Ovary (tissue), 9 donors: ENCODE measurements around the gene CCNDBP1. TPM values are rescaled to one million over a fixed set of nuclear protein-coding genes. Genes with fewer than 3 reads are reported as not detected.

Source experiments
- DNase-seq, 5 donors: peaks; one replicate each; pipeline ENCODE4 v3.0.0-alpha.2; 2019 to 2020
- H3K27ac ChIP-seq, 2 donors: fragments of 200-600 bp; one replicate each; pipeline versions ENCODE4 v1.5.1 to v1.8.0; 2019 to 2022
- H3K27me3 ChIP-seq: fragments of 200-600 bp; one replicate; pipeline ENCODE4 v1.8.0; 2022
- H3K36me3 ChIP-seq: fragments of 200-600 bp; sonication (generic); one replicate; pipeline ENCODE4 v1.5.1; 2019
- H3K4me1 ChIP-seq: one replicate; pipeline ENCODE4 v1.8.1; 2013; ENCODE audit warnings: mild to moderate bottlenecking, moderate library complexity; ENCODE audit not compliant: insufficient read depth
- H3K4me3 ChIP-seq: fragments of 200-600 bp; sonication (generic); one replicate; pipeline ENCODE4 v1.5.1; 2017
- H3K9me3 ChIP-seq, 2 donors: fragments of 200-600 bp in 1 of 2; sonication (generic) in 1 of 2; one replicate each; pipeline versions ENCODE4 v1.5.1 to v1.8.1; 2013 to 2019; ENCODE audit warnings: mild to moderate bottlenecking in 1 of 2, moderate library complexity in 1 of 2
- EP300 ChIP-seq: sonication (generic); formaldehyde crosslinking; IDR thresholded peaks from one replicate; pipeline ENCODE4 v1.6.1; 2017; ENCODE audit warnings: antibody characterized with exemption
- POLR2A ChIP-seq: fragments of 450-650 bp; IDR thresholded peaks from one replicate; pipeline ENCODE4 v1.6.1; 2017; ENCODE audit warnings: antibody characterized with exemption, mild to moderate bottlenecking, moderate library complexity
- WGBS, 3 donors: extraction: QIAGEN DNeasy Blood & Tissue Kit in 1 of 3; methylation state at CpG; one replicate each; pipeline versions ENCODE4 v1.1.5 to v1.1.7; 2013 to 2017; 5-methylcytosine and 5-hydroxymethylcytosine counted together
- intact Hi-C, 4 donors: fragments of 100-400 bp; cut with DNase I; formaldehyde crosslinking; loops; one replicate each; pipeline versions ENCODE4 v1.11.0 to v1.15.1; 2022 to 2023
- polyA plus RNA-seq, 2 donors: library from polyadenylated mRNA; stranded (reverse); fragments of 200-250 nt in 1 of 2; fragments of 350-450 nt in 1 of 2; fragmentation: Illumina TruSeq in 1 of 2; extraction: RNeasy Lipid Tissue Mini Kit (QIAGEN cat#74804) in 1 of 2; gene quantifications; one replicate each; pipeline ENCODE4 v1.2.3, GENCODE V29; 2013 to 2014
- total RNA-seq, 7 donors: library from RNA; depleted of rRNA in 2 of 7; stranded (reverse); fragments of >200 nt in 2 of 7; fragmentation: NEBNext Ultra II Directional in 3 of 7; extraction: Animal tissue kit (Norgen Biotek cat#: 25700) in 3 of 7; gene quantifications; one replicate each; pipeline versions ENCODE4 v1.1.0 to v1.2.4, GENCODE V29; 2016 to 2023
- TF ChIP-seq, protein P1 (sequence below), 3 donors: fragments of 450-650 bp in 2 of 3; fragments of 200-600 bp in 1 of 3; IDR thresholded peaks; one replicate each; pipeline versions ENCODE4 v1.5.1 to v1.8.0; 2016 to 2022; ENCODE audit warnings: antibody characterized with exemption in 3 of 3, mild to moderate bottlenecking in 1 of 3
- donor health status: DM: no; HTN: no; CAD: no; lungs with moderate emphysema.
- donor health status: DM: no; HTN: no; CAD: no.
- donor health status: Bipolar disorder and iron deficiency.
- donor health status: DM: yes; HTN: yes; CAD: no.
- donor health status: DM: no; HTN: no; CAD: no.
- donor health status: DM: yes; HTN: yes; CAD: no.

The CCNDBP1 gene
- total and polyA plus RNA-seq, 9 donors: 25.2 to 69.7 (median 33.7) TPM

DNA sequence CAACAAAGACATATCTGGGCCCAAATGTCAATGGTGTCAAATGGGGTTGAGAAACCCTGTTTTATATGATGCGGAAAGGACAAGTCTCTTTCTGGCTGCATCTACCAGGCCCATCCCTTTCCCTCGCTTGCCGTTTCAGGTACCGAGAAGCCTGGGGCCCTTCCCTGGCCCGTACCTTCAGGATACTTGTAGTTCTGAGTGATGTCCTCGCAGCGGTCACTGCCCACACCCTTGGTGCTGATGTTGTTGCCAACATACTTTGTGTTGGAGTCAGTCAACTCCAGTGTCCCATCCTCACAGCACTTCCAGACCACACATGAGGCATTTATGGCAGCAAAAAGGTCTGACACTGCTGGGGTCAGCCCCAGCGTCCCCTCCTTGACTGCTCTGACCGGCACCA is 21.8 kb downstream of the CCNDBP1 start:
- Histone ChIP-seq H3K27me3 (no peaks in the 10 kb centered on the region), H3K4me3 (no peak overlapping the region), H3K36me3 (no peaks in the 10 kb centered on the region), H3K4me1 (no peaks in the 10 kb centered on the region), H3K9me3 (no peaks in the 10 kb centered on the region), H3K27ac (no peak overlapping the region)
- intact Hi-C loops: no loop called here
- WGBS, 3 donors: 86 to 92% (median 87%) methylated on average over 9 of the region's 9 CpGs
- TF ChIP-seq, protein P1, sequence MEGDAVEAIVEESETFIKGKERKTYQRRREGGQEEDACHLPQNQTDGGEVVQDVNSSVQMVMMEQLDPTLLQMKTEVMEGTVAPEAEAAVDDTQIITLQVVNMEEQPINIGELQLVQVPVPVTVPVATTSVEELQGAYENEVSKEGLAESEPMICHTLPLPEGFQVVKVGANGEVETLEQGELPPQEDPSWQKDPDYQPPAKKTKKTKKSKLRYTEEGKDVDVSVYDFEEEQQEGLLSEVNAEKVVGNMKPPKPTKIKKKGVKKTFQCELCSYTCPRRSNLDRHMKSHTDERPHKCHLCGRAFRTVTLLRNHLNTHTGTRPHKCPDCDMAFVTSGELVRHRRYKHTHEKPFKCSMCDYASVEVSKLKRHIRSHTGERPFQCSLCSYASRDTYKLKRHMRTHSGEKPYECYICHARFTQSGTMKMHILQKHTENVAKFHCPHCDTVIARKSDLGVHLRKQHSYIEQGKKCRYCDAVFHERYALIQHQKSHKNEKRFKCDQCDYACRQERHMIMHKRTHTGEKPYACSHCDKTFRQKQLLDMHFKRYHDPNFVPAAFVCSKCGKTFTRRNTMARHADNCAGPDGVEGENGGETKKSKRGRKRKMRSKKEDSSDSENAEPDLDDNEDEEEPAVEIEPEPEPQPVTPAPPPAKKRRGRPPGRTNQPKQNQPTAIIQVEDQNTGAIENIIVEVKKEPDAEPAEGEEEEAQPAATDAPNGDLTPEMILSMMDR (IDR thresholded peaks at IDR 0.05): no peak
- no peak for DNase-seq

DNA sequence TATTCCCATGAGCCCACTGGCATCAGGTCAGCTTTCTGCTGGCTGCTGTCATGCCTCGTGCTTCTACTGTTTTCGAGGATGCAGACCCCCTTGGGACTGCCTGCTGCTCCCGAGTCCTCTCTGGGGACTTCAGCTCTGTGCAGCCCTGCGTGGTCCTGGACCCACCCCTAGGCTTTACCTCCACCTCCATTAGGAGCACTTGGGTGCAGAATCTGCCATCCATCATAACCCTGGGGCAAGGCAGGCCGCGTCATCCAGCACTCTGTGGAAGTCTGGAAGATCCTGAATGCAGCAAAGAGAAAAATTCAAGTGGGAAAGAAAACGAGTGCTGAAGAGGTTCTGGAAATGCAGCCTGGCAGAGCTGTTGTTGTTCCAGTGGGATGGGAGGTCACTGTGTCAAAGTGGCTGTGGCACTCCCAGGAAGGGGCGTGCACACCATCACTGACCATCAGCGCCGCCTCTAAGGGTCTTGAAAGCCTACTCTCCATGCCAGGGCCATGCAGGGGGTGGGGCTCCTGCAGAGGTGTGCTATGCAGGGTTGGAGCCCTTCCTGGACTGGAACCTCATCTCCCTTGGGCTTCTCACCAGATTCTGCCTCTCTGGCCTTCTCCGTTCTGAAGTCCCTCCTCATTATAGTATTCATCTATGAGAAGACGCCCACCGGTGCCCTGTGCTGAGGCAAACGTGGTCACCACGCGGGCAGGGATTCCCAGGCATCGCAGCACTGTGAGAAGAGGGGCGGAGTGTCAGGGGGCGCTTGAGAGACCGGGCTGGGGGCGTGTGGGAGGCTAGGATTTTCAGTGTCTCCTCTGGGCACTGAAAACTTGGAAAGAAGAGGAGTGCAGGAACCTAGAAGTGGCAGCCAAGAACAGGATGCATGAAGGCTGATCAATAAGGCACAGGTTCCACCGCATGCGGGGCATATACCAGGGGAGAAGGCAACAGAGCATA is 23.1 kb downstream of the CCNDBP1 start:
- WGBS, 3 donors: 54 to 64% (median 61%) methylated on average over 23 of the region's 23 CpGs
- DNase-seq: no peak
- Histone ChIP-seq H3K9me3 (no peaks in the 10 kb centered on the region), H3K27me3 (no peaks in the 10 kb centered on the region), H3K4me1 (no peaks in the 10 kb centered on the region), H3K36me3 (no peaks in the 10 kb centered on the region), H3K4me3 (no peak overlapping the region), H3K27ac (no peak overlapping the region)
- intact Hi-C loops: no loop called here
- TF ChIP-seq EP300 (no peak), POLR2A (no peak)
- TF ChIP-seq, protein P1 (IDR thresholded peaks at IDR 0.05): no peak

DNA sequence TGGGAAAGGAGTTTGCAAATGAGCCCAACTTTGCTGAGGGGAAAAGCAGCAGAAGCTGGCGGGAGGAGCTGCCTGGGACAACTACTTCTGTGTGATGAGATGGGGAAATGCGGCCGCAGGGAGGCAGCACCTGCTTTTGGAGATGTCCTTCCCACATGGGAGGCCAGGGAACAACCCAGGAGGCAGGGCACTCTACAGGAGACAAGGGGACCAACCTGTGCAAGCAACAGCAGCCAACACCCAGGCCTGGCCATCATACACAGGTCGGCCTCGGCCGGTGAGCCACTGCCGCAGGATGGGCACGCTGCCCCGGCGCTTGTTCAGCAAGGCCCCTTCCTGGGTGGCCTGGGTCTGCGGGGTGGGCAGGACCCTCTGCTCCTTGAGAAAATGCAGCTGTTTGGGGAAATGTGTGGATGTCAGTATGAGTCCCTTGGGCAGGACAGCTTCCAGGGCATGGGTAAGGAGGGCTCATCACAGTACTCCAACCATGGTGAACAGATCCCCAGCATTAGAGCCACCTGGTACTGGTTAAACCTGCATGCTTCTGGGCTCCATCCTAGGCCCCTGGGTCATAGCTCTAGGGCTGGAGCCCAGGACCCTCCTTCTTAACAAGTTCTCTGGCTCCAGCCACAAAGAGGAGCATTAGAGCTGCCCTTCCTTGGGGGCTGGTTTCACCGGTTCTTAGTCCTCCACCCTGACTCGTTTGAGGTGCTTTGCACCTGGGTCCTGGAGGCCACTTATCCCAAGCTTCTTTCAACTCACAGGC is 24.0 kb downstream of the CCNDBP1 start:
- TF ChIP-seq EP300 (no peak), POLR2A (no peak)
- TF ChIP-seq, protein P1 (IDR thresholded peaks at IDR 0.05): no peak
- intact Hi-C loops: no loop called here
- no peaks in the 10 kb centered on the region for H3K27me3 ChIP-seq
- no peaks in the 10 kb centered on the region for H3K36me3 ChIP-seq
- no peak overlapping the region for H3K27ac ChIP-seq
- DNase-seq: no peak
- no peak overlapping the region for H3K4me3 ChIP-seq
- H3K4me1 ChIP-seq: no peaks in the 10 kb centered on the region
- WGBS, 3 donors: 61 to 65% (median 65%) methylated on average over 13 of the region's 13 CpGs
- no peaks in the 10 kb centered on the region for H3K9me3 ChIP-seq

DNA sequence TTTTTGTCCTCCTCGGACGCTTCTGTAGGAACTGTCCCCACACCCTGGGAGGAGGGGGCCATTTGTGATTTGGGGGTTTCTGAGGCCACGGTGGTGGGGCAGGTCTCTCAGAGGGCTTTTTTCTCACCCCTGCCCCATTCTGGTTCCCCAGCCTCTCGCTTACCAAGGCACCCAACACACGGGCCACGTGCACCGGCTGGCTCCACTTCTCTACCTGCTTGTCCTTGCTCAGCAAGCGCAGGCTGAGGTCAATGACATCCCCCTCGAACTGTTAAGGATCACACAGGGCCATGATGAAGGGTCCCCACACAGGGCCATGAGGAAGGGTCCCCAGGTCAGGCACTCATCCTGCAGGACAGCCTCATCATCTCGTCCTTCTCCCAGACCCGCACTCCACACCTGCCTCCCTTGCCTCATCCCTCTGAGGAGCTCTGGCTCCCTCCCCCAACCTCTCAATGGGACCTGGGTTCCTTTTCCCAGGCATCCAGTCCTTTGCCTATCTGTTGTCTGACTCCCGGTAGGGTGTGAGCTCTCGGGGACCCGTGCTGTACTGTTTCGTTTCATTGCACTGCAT is 25.1 kb downstream of the CCNDBP1 start:
- H3K27me3 ChIP-seq: no peaks in the 10 kb centered on the region
- intact Hi-C loops: no loop called here
- H3K4me3 ChIP-seq: no peak overlapping the region
- TF ChIP-seq POLR2A (no peak), EP300 (no peak)
- TF ChIP-seq, protein P1 (IDR thresholded peaks at IDR 0.05): no peak
- H3K36me3 ChIP-seq: no peaks in the 10 kb centered on the region
- no peaks in the 10 kb centered on the region for H3K9me3 ChIP-seq
- no peak overlapping the region for H3K27ac ChIP-seq
- DNase-seq: no peak
- 84 to 86% (median 85%) methylated on average over 15 of the region's 15 CpGs for WGBS, 3 donors
- H3K4me1 ChIP-seq: no peaks in the 10 kb centered on the region
